Activated CD8-positive, alpha-beta T cell treated with anti-CD3 and anti-CD28 coated beads for 36 hours (primary cell): ENCODE measurements around the gene KIAA0040. TPM values are rescaled to one million over a fixed set of nuclear protein-coding genes. Genes with fewer than 3 reads are reported as not detected.

Source experiments
- ATAC-seq: fragments of 200-7000 bp; cut with Tn5 transposase; one replicate; pipeline ENCODE4 v1.10.0; 2021; ENCODE audit warnings: mild to moderate bottlenecking, moderate library complexity
- CTCF ChIA-PET: fragments of 350-600 bp; sonication (Branson Sonifier 250); formaldehyde crosslinking; loops from one replicate; lab custom pipeline; 2021; ENCODE audit warnings: antibody characterized with exemption; lab: Charles Lee
- POLR2A ChIA-PET: fragments of 350-600 bp; sonication (Branson Sonifier 250); formaldehyde crosslinking; loops from one replicate; lab custom pipeline; 2021; ENCODE audit warnings: antibody characterized with exemption; lab: Charles Lee
- DNase-seq: peaks from one replicate; pipeline ENCODE4 v3.0.0-alpha.2; 2020
- H3K27ac Mint-ChIP-seq: one replicate; pipeline ENCODE4 v1.8.0; 2021; ENCODE audit warnings: mild to moderate bottlenecking, mixed read lengths
- H3K27me3 Mint-ChIP-seq: one replicate; pipeline ENCODE4 v1.8.0; 2021; ENCODE audit warnings: mixed read lengths
- H3K36me3 Mint-ChIP-seq: one replicate; pipeline ENCODE4 v1.8.0; 2021; ENCODE audit warnings: low read depth, mixed read lengths
- H3K4me1 Mint-ChIP-seq: one replicate; pipeline ENCODE4 v1.8.0; 2021; ENCODE audit warnings: low read depth, mixed read lengths
- H3K4me3 Mint-ChIP-seq: one replicate; pipeline ENCODE4 v1.8.0; 2021; ENCODE audit warnings: mild to moderate bottlenecking, moderate library complexity, mixed read lengths
- H3K9me3 Mint-ChIP-seq: one replicate; pipeline ENCODE4 v1.8.0; 2021; ENCODE audit warnings: mixed read lengths
- intact Hi-C: fragments of 100-400 bp; cut with micrococcal nuclease; formaldehyde crosslinking; loops from one replicate; pipeline ENCODE4 v1.10.0; 2022
- total RNA-seq, 2 experiments: library from RNA; stranded (reverse); gene quantifications; one replicate each; pipeline ENCODE4 v1.2.3, GENCODE V29; 2021
- TF ChIP-seq, protein P1 (sequence below): fragments of 200-600 bp; IDR thresholded peaks from one replicate; pipeline ENCODE4 v1.8.0; 2022; ENCODE audit warnings: antibody characterized with exemption, mild to moderate bottlenecking

The KIAA0040 gene
- total RNA-seq, 2 experiments from 2014 or later: 20.8 to 21.1 TPM

DNA sequence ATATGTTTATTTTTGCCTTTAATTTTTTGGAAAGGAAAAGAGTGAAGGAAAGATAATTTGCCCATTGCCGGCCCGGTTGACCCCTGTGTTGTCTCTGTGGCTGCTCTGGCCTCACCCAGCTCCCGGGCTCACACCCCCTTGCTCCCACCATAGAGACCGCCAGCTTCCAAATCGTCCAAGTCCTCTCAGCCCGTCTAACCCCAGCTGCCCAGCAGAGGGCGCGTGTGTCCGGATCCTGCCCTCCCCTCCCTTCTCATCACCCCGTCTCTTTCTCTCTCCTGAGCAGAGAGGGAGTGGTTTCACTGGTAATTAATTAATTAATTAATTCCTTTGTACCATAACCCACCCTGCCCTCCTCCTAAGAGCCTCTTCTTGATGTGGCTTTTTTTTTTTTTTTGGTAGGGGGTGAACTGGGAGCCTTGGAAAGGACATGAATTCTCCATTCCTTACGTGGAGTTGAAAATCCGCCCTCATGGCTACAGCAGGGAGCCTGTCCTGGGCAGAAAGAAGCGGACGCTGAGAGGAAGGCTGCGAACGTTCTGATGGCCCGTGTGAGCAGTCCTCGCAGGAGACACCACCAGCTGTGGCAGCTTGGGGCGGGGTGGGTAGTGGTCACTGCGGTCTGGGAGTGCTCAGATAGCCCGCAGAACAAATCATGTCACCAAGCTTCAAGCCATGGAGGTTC is 45.9 kb downstream of the KIAA0040 start:
- H3K4me1 Mint-ChIP-seq: peaks cover 2% of the 10 kb centered on the region
- peaks cover 13% of the 10 kb centered on the region for H3K27me3 Mint-ChIP-seq
- TF ChIP-seq, protein P1, sequence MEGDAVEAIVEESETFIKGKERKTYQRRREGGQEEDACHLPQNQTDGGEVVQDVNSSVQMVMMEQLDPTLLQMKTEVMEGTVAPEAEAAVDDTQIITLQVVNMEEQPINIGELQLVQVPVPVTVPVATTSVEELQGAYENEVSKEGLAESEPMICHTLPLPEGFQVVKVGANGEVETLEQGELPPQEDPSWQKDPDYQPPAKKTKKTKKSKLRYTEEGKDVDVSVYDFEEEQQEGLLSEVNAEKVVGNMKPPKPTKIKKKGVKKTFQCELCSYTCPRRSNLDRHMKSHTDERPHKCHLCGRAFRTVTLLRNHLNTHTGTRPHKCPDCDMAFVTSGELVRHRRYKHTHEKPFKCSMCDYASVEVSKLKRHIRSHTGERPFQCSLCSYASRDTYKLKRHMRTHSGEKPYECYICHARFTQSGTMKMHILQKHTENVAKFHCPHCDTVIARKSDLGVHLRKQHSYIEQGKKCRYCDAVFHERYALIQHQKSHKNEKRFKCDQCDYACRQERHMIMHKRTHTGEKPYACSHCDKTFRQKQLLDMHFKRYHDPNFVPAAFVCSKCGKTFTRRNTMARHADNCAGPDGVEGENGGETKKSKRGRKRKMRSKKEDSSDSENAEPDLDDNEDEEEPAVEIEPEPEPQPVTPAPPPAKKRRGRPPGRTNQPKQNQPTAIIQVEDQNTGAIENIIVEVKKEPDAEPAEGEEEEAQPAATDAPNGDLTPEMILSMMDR: peak; percentile 86
- H3K9me3 Mint-ChIP-seq: no peaks in the 10 kb centered on the region
- CTCF ChIA-PET: interaction anchor here (0.6 to 18.1 kb wide), 57 partner anchors 8 to 901 kb away, joined by 3 to 408 read pairs (median 4); partner anchors contain the start of genes MRPS14 and TNN
- H3K4me3 Mint-ChIP-seq: no peak overlapping the region
- peak; percentile 84 for DNase-seq
- peak; percentile 96 for ATAC-seq
- intact Hi-C loops: no loop called here
- no peaks in the 10 kb centered on the region for H3K36me3 Mint-ChIP-seq
- POLR2A ChIA-PET: interaction anchor here (0.7 kb wide), 1 partner anchor 743 kb away, joined by 3 read pairs; no protein-coding TSS in a partner anchor
- H3K27ac Mint-ChIP-seq: no peak overlapping the region

DNA sequence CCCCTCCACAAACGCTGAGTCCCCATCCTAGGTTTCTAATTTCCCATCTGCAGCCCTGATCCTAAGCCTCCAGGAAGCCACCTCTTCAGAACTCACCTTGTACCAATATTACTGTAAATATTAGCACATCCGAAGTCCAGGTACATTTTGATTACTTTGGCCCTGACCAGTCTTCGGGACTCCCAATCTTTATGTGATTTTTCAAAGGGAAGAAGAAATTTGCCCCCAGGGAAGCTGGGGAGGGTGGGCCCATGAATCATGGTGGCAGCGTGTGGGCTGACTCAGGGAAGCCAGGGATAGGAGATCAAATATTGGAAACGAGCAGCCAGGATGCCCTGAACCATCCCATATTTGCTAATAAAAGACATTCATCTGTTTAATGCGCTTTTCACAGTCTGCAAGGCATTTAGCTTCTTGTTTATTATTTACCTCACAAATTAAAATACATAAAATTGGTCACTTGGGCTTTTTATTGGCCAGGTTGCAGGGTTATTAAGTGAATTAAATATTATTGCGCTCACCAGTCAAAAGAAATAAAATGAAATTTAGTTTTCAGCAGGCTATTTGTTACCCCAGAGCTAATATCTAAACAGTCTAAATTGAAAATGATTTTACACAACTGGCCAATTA is 46.6 kb downstream of the KIAA0040 start:
- TF ChIP-seq, protein P1: no peak
- CTCF ChIA-PET: interaction anchor here (0.6 to 18.1 kb wide), 55 partner anchors 9 to 901 kb away, joined by 3 to 408 read pairs (median 4); partner anchors contain the start of genes MRPS14 and TNN
- no peak overlapping the region for H3K27ac Mint-ChIP-seq
- no peak overlapping the region for H3K4me3 Mint-ChIP-seq
- DNase-seq: no peak
- H3K36me3 Mint-ChIP-seq: no peaks in the 10 kb centered on the region
- peaks cover 2% of the 10 kb centered on the region for H3K4me1 Mint-ChIP-seq
- POLR2A ChIA-PET: interaction anchor here (0.7 kb wide), 1 partner anchor 742 kb away, joined by 3 read pairs; no protein-coding TSS in a partner anchor
- peaks cover 7% of the 10 kb centered on the region for H3K27me3 Mint-ChIP-seq
- intact Hi-C loops: no loop called here
- no peak for ATAC-seq
- H3K9me3 Mint-ChIP-seq: no peaks in the 10 kb centered on the region

DNA sequence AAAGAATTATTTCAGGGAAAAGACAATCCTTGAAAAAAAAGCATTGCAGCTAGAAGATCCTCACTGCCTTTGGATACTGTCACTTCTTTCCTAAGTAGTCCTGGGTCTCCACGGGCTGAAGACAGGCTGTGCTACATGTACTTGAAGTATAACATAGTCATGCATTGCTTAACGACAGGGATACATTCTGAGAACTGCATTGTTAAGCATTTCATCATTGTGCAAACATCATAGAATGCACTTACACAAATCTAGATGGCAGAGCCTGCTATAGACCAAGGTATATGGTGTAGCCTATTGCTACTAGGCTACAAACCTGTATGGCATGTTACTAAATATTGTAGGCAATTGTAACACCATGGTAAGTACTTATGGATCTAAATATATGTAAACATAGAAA is 54.0 kb downstream of the KIAA0040 start:
- no peak for DNase-seq
- Mint-ChIP-seq H3K9me3 (no peaks in the 10 kb centered on the region), H3K27me3 (peaks cover 14% of the 10 kb centered on the region), H3K4me1 (no peaks in the 10 kb centered on the region), H3K27ac (no peak overlapping the region), H3K4me3 (no peak overlapping the region), H3K36me3 (no peaks in the 10 kb centered on the region)
- TF ChIP-seq, protein P1: no peak
- intact Hi-C loops: no loop called here
- POLR2A ChIA-PET: no interaction called here
- CTCF ChIA-PET: interaction anchor here (1.0 to 18.1 kb wide), 3 partner anchors 10 to 180 kb away, joined by 3 to 408 read pairs (median 4); no protein-coding TSS in a partner anchor
- ATAC-seq: no peak

DNA sequence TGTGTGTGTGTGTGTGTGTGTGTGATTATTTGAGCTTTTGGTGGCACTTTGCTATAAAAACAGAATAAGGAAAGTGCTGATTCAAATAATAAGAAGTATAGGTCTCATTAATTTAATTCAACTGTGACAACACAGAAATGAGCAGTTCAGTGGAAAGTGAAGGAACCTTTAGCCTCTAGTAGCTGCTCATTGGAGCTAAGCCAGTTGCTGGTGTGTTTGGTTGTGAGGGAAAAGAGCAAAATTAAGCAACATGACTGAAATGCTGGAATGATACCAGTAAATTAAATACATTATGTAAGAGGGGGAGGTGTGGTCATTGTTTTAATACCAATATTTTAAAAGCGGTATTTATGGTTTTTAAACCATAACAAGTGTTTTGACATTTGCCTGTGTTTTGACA is 55.2 kb downstream of the KIAA0040 start:
- no peak for ATAC-seq
- Mint-ChIP-seq H3K4me3 (no peak overlapping the region), H3K36me3 (no peaks in the 10 kb centered on the region), H3K27me3 (peaks cover 18% of the 10 kb centered on the region), H3K4me1 (no peaks in the 10 kb centered on the region), H3K9me3 (no peaks in the 10 kb centered on the region), H3K27ac (no peak overlapping the region)
- CTCF ChIA-PET: interaction anchor here (1.2 to 18.1 kb wide), 5 partner anchors 9 to 182 kb away, joined by 3 to 408 read pairs (median 6); no protein-coding TSS in a partner anchor
- intact Hi-C loops: no loop called here
- POLR2A ChIA-PET: no interaction called here
- TF ChIP-seq, protein P1: no peak
- no peak for DNase-seq
